HG03045 (cell line): ENCODE data around the gene MDFI.

Experiments used
- ATAC-seq: cut with Tn5 transposase; IDR thresholded peaks from one replicate; pipeline ENCODE4 v1.9.1; 2021; ENCODE audit warnings: mild to moderate bottlenecking, moderate library complexity; ENCODE audit not compliant: unreplicated experiment

The MDFI gene, protein sequence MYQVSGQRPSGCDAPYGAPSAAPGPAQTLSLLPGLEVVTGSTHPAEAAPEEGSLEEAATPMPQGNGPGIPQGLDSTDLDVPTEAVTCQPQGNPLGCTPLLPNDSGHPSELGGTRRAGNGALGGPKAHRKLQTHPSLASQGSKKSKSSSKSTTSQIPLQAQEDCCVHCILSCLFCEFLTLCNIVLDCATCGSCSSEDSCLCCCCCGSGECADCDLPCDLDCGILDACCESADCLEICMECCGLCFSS

DNA sequence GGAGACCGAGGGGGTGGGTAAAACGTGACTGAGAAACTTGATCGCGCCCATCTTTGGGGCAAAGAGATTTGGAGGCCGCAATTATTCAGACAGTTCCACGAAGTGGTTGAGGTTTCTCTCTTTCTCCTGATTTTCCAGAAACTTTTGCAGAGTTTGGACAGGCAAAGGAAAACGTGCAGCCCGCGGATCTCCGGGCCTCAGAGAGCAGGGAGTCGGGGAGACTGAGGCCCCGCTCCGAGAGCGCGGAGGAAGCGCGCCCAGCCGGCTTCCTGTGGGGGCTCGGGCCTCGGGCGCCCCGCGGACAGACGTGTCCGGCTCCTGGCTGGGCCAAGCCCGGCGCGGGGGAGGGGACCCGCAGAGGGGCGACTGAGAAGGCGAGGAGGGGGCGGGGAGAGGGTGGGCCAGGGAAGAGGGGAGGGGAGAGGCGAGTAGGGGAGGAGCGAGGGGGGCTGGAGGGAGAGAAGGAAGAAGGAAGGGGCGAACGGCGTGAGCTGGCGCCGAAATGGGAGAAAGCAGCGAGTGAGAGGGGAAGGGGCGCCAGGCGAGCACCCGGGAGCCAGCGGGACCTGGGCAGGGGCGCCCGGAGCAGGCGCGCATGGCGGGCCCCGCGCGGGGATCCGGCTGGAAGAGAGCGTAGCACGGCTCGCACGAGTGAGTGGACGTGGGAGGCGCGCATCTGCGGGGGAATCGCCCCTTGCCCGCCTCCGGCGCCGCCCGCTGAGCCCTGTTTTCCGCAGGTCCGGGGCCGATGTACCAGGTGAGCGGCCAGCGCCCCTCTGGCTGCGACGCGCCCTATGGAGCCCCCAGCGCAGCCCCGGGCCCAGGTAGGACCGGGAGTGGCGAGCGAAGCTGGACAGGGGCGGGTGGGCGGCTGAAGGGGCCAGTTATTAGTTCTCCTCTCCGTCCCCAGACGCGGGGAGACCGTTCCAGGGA lies at the start of gene MDFI:
MDFI (plus strand) TSS at position 467 of the 933 bp plus-strand sequence; CDS start at position 749, 282 bp downstream.
- no peak for ATAC-seq

GRCh38 chr6:41589223-41589622 lies 49.0 kb upstream of the MDFI start:
- no peak for ATAC-seq

- no peak for ATAC-seq
Observed at GRCh38 chr6:41589636-41590622, 48.3 kb upstream of the MDFI start.

DNA sequence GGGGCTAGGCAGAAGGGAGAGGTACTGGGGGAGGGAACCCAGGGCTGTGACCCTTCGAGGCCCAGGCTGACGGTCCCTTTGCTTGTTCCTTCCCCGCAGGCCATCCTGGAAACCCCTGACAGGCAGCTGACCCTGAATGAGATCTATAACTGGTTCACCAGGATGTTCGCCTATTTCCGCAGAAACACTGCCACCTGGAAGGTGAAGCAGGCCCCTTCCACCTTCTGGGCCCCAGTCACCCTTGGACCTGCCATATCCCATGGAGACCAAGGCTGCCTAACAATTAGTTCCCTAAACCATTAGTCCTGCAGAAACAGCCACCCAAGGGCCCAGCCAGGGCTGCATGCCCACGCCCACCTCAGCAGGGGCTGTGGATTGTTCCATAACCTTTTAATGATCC lies 47.1 kb upstream of the MDFI start:
- no peak for ATAC-seq

GRCh38 chr6:41591859-41592502 lies 46.3 kb upstream of the MDFI start:
- ATAC-seq = no peak

DNA sequence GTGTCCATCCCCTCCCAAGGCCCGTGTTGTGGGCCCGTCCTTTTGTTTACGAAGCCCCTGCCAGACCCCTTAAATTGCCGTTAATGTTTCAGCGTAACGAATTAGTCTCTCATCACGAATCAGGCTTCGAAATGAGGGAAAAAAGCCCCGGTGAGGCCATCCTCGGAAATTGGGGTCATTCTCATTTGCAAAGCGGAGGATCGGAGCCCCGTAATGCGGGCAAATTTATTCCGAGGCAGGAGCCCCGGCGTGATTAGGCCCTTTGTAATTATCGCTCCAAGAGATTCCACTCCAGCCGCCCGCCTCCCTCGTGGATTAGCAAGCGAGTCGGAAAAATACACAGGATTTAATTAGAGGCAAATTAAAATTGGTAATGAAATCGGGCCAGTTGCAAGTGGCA lies 44.9 kb upstream of the MDFI start:
- ATAC-seq = no peak

GRCh38 chr6:41593839-41594238 lies 44.4 kb upstream of the MDFI start:
- ATAC-seq = no peak

DNA sequence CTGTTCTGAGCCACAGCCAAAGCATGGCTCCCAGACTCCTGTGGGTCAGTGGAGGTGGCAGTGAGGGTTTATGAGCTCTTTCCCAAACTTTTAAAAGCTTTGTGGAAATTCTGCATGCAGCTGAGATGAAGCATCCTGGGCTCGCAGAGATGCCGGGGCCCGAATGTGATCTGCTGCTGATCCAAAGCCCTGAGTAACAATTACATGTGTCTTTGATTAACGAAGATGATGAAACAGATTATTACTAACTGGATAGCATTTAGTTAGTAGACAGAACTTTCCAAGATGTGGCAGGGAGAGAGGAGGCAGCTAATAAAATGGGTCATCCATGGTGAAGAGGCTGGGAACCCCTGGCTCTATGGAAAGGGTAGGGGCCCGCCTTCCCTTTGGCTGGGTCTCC lies 43.9 kb upstream of the MDFI start:
- no peak for ATAC-seq

DNA sequence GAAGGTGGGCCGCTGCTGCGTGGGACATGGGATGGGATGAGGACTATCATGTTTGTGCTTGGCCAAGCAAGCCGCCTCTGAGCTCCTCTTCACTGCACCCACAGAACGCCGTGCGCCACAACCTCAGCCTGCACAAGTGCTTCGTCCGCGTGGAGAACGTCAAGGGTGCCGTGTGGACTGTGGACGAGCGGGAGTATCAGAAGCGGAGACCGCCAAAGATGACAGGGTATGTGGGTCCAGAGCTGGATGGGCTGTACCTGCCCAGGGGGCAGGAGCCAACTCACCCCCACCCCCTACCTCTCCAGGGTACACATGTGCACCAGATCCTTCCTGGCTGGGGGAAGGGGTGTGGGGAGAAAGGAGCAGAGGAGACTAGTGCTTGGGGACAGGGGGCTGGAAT lies 43.5 kb upstream of the MDFI start:
- no peak for ATAC-seq

DNA sequence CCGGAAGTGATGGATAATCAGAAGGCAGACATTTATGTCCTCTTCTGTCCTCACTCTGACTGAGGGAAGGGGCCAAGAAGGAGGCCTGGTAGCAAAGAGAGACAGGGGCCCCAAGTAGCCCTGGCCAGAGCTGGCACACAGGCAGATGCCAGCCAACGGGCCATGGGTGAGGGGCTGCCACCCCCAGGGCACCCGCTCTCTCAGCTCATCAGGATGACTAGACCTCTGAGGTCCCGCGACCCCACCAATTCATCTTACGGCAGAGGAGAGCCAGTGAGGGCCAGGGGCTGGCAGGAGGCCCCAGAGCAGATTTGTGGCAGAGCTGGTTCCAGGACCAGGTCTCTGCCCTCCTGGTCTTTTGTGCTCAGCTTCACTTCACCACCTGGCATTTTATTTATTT lies 43.1 kb upstream of the MDFI start:
- ATAC-seq = no peak

DNA sequence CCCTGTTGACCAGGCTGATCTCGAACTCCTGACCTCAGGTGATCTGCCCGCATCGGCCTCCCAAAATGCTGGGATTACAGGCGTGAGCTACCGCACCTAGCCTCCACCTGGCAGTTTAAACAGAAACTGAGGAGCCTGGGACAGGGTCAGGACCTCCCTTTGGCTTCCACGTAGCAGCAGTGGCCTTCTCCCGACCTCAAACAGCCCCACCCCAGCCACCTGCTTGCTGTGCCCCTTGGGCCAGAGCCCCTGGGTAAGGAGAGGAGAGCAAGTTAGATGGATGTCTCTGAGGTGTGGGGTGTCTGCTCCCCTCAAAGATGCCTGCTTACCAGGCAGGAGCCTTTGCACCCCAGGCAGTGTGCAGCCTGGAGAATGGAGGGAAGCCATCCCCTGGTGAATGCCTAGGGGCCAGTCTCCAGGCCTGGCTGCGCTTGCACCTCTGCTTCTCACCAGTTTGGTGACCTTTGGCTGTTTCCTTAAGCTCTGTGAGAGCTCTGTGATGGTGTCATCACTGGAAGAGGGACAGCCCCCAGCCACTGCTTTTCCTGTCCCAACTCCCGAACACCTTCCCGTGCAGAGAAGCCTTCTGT lies 42.1 kb upstream of the MDFI start:
- no peak for ATAC-seq

DNA sequence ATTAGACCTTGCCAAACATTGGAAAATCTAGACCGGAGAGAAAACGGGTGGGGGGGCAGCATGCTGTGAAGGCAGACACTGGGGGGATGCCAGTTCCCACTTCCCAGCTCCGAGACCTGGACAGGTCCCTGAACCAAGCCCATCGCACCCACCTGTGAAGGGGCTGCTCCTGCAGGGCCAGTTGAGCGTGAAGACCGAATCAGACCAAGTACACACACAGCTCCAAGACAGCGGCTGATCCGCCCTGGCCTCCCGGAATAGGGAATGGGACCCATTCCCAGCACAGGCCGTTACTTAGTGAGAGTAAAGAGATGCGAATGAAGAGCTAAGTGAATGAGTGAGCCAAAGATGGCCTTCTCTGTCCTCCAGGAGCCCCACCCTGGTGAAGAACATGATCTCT lies 41.5 kb upstream of the MDFI start:
- no peak for ATAC-seq

GRCh38 chr6:41597246-41598000 lies 40.8 kb upstream of the MDFI start:
- no peak for ATAC-seq

DNA sequence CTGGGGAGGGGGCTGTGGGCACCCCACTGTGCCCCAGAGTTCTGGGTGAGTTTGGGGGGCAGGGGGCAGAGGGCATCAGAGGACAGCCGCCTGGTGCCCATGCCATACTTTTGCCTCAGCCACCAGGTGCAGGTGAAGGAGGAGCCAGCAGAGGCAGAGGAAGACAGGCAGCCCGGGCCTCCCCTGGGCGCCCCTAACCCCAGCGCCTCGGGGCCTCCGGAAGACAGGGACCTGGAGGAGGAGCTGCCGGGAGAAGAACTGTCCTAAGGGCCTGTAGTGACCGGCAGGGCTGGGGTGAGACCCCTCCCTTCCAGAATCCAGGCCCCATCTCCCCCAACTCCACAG lies 39.6 kb upstream of the MDFI start:
- ATAC-seq = no peak

GRCh38 chr6:41599015-41599851 lies 39.0 kb upstream of the MDFI start:
- no peak for ATAC-seq

- no peak for ATAC-seq
Observed at GRCh38 chr6:41599852-41600445, 38.3 kb upstream of the MDFI start.

- no peak for ATAC-seq
Observed at GRCh38 chr6:41600499-41601247, 37.6 kb upstream of the MDFI start.

GRCh38 chr6:41601248-41601549 lies 37.1 kb upstream of the MDFI start:
- ATAC-seq = no peak
